ENCODE data around the gene UBL3.

GRCh38 chr13:29791997-29792780 lies 58.2 kb downstream of the UBL3 start:
- TF ChIP-seq, protein P1, sequence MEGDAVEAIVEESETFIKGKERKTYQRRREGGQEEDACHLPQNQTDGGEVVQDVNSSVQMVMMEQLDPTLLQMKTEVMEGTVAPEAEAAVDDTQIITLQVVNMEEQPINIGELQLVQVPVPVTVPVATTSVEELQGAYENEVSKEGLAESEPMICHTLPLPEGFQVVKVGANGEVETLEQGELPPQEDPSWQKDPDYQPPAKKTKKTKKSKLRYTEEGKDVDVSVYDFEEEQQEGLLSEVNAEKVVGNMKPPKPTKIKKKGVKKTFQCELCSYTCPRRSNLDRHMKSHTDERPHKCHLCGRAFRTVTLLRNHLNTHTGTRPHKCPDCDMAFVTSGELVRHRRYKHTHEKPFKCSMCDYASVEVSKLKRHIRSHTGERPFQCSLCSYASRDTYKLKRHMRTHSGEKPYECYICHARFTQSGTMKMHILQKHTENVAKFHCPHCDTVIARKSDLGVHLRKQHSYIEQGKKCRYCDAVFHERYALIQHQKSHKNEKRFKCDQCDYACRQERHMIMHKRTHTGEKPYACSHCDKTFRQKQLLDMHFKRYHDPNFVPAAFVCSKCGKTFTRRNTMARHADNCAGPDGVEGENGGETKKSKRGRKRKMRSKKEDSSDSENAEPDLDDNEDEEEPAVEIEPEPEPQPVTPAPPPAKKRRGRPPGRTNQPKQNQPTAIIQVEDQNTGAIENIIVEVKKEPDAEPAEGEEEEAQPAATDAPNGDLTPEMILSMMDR (conservative IDR thresholded peaks at IDR 0.05), result no peak
- TF ChIP-seq ZFX (IDR thresholded peaks at IDR 0.05), result no peak
